Keratinocyte (primary cell): ENCODE data around the gene TSPAN7. TPM values are rescaled to one million over a fixed set of nuclear protein-coding genes. Genes with fewer than 3 reads are reported as not detected.

Experiments used
- DNase-seq: peaks from one replicate; pipeline ENCODE4 v3.0.0-alpha.2; 2011; ENCODE audit warnings: low read depth, missing footprints, low spot score
- FAIRE-seq: peaks from 2 replicates; lab custom pipeline; 2011; peaks lifted over from hg19 to GRCh38; lab: Jason Lieb, UNC
- H2AFZ ChIP-seq: 2 replicates; pipeline ENCODE4 v1.6.0; 2012; ENCODE audit warnings: low read length, control low read depth, inconsistent platforms; ENCODE audit not compliant: control insufficient read depth
- H3K27ac ChIP-seq: 2 replicates; pipeline ENCODE4 v1.5.1; 2011; ENCODE audit warnings: low read length; ENCODE audit not compliant: control insufficient read depth, insufficient read depth
- H3K27me3 ChIP-seq: 3 replicates; pipeline ENCODE4 v1.6.0; 2011; ENCODE audit warnings: low read length; ENCODE audit not compliant: control insufficient read depth, insufficient read depth; ENCODE audit errors: extremely low read depth
- H3K36me3 ChIP-seq, 2 experiments: 2 replicates in 1 of 2; 3 replicates in 1 of 2; pipeline ENCODE4 v1.5.1; 2011; ENCODE audit warnings: low read length in 2 of 2, mild to moderate bottlenecking in 1 of 2; ENCODE audit not compliant: control insufficient read depth in 2 of 2, insufficient read depth in 2 of 2; ENCODE audit errors: extremely low read depth in 1 of 2
- H3K4me1 ChIP-seq: 3 replicates; pipeline ENCODE4 v1.5.1; 2011; ENCODE audit warnings: low read length; ENCODE audit not compliant: control insufficient read depth, insufficient read depth; ENCODE audit errors: extremely low read depth
- H3K4me2 ChIP-seq: 3 replicates; pipeline ENCODE4 v1.6.0; 2011; ENCODE audit warnings: low read depth, low read length; ENCODE audit not compliant: control insufficient read depth, insufficient read depth; ENCODE audit errors: extremely low read depth
- H3K4me3 ChIP-seq, 3 experiments: fragments of 200-600 bp in 1 of 3; sonication (generic) in 1 of 3; 2 replicates in 2 of 3; 3 replicates in 1 of 3; pipeline ENCODE4 v1.5.1; 2011 to 2016; ENCODE audit warnings: low read length in 3 of 3, mild to moderate bottlenecking in 3 of 3, control low read depth in 2 of 3, inconsistent platforms in 1 of 3, low read depth in 1 of 3, mixed read lengths in 1 of 3, mixed run types in 1 of 3, moderate library complexity in 1 of 3; ENCODE audit not compliant: control insufficient read depth in 2 of 3, insufficient read depth in 2 of 3; ENCODE audit errors: extremely low read depth in 1 of 3
- H3K79me2 ChIP-seq: 2 replicates; pipeline ENCODE4 v1.6.0; 2012; ENCODE audit warnings: low read length; ENCODE audit not compliant: control insufficient read depth, insufficient read depth
- H3K9ac ChIP-seq: 3 replicates; pipeline ENCODE4 v1.6.0; 2011; ENCODE audit warnings: low read length; ENCODE audit not compliant: control insufficient read depth, insufficient read depth; ENCODE audit errors: extremely low read depth
- H3K9me1 ChIP-seq: 3 replicates; pipeline ENCODE4 v1.6.0; 2011; ENCODE audit warnings: low read length; ENCODE audit not compliant: control insufficient read depth, insufficient read depth; ENCODE audit errors: extremely low read depth
- H3K9me3 ChIP-seq: 2 replicates; pipeline ENCODE4 v1.5.1; 2012; ENCODE audit warnings: low read depth, low read length; ENCODE audit not compliant: control insufficient read depth
- H4K20me1 ChIP-seq: 3 replicates; pipeline ENCODE4 v1.6.0; 2011; ENCODE audit warnings: low read length; ENCODE audit not compliant: control insufficient read depth, insufficient read depth; ENCODE audit errors: extremely low read depth
- EZH2 ChIP-seq: IDR thresholded peaks from one replicate; pipeline ENCODE4 v1.6.1; 2012; ENCODE audit warnings: inconsistent platforms, mild to moderate bottlenecking, low read length, moderate library complexity
- dilution Hi-C: fragments of 300-500 bp; cut with MboI; formaldehyde crosslinking; loops from one replicate; pipeline ENCODE4 v1.7.0; 2020; ENCODE audit warnings: low sequenced_read_pairs; ENCODE audit not compliant: extremely low pct_ligation_motif_present
- polyA plus RNA-seq, 5 experiments: library from polyadenylated mRNA; depleted of rRNA in 3 of 5; stranded (reverse) in 3 of 5; stranded (forward) in 1 of 5; unstranded in 1 of 5; fragments of >200 nt; gene quantifications; 1 replicate in 1 of 5; 2 replicates in 3 of 5; 3 replicates in 1 of 5; pipeline versions ENCODE4 v1.2.1 to v1.2.3, GENCODE V29; 2011 to 2012; ENCODE audit warnings: missing spikeins in 2 of 5, low read depth in 1 of 5, low replicate concordance in 1 of 5
- TF ChIP-seq, protein P1 (sequence below), 3 experiments: IDR thresholded peaks in 1 of 3; conservative IDR thresholded peaks in 1 of 3; optimal IDR thresholded peaks in 1 of 3; 2 replicates in 2 of 3; 3 replicates in 1 of 3; pipeline versions ENCODE3 to v1.5.1; 2011; ENCODE audit warnings: low read length in 3 of 3, mild to moderate bottlenecking in 3 of 3, moderate library complexity in 2 of 3, control low read depth in 1 of 3, inconsistent platforms in 1 of 3; ENCODE audit not compliant: insufficient read depth in 2 of 3; ENCODE audit errors: extremely low read depth in 1 of 3

Gene TSPAN7
- polyA plus RNA-seq, 1 donor (not counting 4 experiments of a cell fraction or from before 2014, with no cell fraction given), result 2.3 TPM

DNA sequence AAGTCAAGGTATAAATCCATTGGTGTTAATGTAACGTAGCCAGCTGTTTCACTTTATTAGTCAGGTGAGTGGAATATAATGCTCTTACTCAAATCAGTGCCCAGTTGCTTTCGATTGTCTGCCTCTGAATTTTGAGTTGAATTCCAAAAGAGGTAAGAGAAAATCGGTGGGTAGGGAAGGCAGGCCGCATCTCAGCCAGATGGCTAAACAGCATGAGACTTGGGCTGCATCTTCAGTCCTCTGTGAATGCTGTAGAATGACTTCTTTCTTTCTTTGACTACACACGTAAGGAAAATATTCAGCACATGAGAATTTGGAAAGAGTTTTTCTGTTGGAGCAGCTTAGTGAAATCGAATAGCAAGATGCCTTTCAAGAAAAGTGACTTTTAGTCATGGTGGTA, 49.5 kb downstream of the TSPAN7 start:
- Histone ChIP-seq H3K9me3 (no peaks in the 10 kb centered on the region), H3K27me3 (peaks cover 8% of the 10 kb centered on the region), H3K4me1 (no peaks in the 10 kb centered on the region), H3K4me3 (no peak overlapping the region), H2AFZ (no peak overlapping the region), H3K4me2 (no peak overlapping the region), H3K27ac (no peak overlapping the region), H3K36me3 (no peaks in the 10 kb centered on the region), H3K79me2 (no peaks in the 10 kb centered on the region), H4K20me1 (no peaks in the 10 kb centered on the region), H3K9me1 (no peaks in the 10 kb centered on the region), H3K9ac (no peak overlapping the region)
- DNase-seq (no peak), FAIRE-seq (no peak)
- TF ChIP-seq, protein P1, sequence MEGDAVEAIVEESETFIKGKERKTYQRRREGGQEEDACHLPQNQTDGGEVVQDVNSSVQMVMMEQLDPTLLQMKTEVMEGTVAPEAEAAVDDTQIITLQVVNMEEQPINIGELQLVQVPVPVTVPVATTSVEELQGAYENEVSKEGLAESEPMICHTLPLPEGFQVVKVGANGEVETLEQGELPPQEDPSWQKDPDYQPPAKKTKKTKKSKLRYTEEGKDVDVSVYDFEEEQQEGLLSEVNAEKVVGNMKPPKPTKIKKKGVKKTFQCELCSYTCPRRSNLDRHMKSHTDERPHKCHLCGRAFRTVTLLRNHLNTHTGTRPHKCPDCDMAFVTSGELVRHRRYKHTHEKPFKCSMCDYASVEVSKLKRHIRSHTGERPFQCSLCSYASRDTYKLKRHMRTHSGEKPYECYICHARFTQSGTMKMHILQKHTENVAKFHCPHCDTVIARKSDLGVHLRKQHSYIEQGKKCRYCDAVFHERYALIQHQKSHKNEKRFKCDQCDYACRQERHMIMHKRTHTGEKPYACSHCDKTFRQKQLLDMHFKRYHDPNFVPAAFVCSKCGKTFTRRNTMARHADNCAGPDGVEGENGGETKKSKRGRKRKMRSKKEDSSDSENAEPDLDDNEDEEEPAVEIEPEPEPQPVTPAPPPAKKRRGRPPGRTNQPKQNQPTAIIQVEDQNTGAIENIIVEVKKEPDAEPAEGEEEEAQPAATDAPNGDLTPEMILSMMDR (optimal IDR thresholded peaks at IDR 0.05 in 1 of 3, IDR thresholded peaks at IDR 0.05 in 1 of 3, conservative IDR thresholded peaks at IDR 0.05 in 1 of 3; ENCODE audit: extremely low read depth in 1 of 3, insufficient read depth in 2 of 3, low read length in 3 of 3), result no peak
- no peak for TF ChIP-seq EZH2
- dilution Hi-C loops, result no loop called here

DNA sequence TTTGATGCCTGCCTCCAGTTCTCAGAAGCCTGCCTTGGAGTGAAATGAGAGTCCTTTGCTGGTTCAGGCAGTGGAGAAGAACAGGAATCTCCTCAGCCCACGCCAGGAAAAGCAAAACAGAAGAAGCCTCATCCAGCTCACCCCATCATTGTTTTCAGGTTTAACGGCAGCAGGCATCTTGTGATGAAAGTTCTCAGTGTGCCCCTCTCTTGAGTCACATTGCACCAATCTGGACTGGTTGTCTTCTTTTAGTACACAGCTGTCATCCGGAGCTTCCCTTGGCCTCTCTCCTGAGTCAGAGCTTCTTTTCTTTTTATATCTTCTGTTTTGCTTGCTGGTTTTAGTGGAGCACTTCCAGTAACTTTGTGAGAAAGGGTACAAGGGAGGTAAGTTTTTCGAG, 50.9 kb downstream of the TSPAN7 start:
- Histone ChIP-seq H3K9ac (no peak overlapping the region), H3K27me3 (peaks cover 8% of the 10 kb centered on the region), H3K4me2 (no peak overlapping the region), H3K9me3 (no peaks in the 10 kb centered on the region), H4K20me1 (no peaks in the 10 kb centered on the region), H3K9me1 (no peaks in the 10 kb centered on the region), H2AFZ (no peak overlapping the region), H3K27ac (no peak overlapping the region), H3K4me1 (no peaks in the 10 kb centered on the region), H3K4me3 (no peak overlapping the region), H3K36me3 (no peaks in the 10 kb centered on the region), H3K79me2 (no peaks in the 10 kb centered on the region)
- no peak for DNase-seq
- dilution Hi-C loops, result no loop called here
- no peak for TF ChIP-seq EZH2
- TF ChIP-seq, protein P1 (optimal IDR thresholded peaks at IDR 0.05 in 1 of 3, IDR thresholded peaks at IDR 0.05 in 1 of 3, conservative IDR thresholded peaks at IDR 0.05 in 1 of 3; ENCODE audit: extremely low read depth in 1 of 3, insufficient read depth in 2 of 3, low read length in 3 of 3), result no peak
- FAIRE-seq, result no peak
